NCI-H1930 (cell line): ENCODE data around the gene BET1.
"Not testable (repeated sequence)": the region's sequence is repeated elsewhere in the genome, so short reads cannot be mapped to it uniquely, and the experiment has no call there.

Experiments
- DNase-seq, 2 experiments: peaks; one replicate each; lab custom pipeline; 2025; lab: John Stamatoyannopoulos, UW

Gene BET1

GRCh38 chr7:94004024-94004951, at the start of gene BET1:
BET1 (minus strand) TSS chr7:94004355; CDS start chr7:94004216, 139 bp downstream.
- DNase-seq, result peak; percentile 93 to 97

GRCh38 chr7:94053532-94053931, 49.4 kb upstream of the BET1 start:
- no peak for DNase-seq

DNA sequence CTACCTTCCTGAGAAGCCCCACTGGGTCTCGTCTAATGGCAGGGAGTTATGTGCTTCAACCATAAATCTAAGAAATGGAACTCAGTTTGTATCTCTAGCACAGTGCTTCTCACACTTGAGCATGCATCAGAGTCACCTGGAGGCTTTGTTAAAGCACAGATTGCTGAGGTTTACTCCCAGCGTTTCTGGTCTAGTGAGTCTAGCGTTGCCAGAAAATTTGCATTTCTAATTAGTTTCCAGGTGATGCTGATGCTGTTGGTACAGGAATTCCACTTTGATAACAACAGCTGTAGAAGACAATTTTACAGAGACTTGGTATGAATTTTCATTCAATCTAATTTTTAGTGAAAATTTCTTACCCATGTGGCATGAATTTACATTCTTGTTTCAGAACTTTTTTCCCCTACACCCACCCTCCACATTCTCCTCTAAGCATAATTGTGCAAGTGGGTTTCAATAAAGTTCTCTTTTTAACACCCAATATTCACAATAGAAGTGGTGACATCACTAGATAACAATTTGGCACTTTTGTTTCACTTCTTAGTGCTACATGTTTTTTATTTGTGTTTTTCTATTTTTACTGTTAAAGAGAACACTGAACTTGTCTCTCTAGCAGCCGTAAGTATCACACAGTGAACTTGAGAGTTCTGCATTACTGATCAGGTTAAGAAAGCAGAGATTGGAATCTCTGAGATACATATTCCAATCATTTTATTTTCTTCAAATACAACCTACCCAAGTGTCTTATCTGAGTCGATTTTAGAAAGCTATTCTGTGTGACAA, 48.4 kb upstream of the BET1 start:
- DNase-seq, result no peak

- no peak for DNase-seq
Observed at GRCh38 chr7:94050046-94050445, 45.9 kb upstream of the BET1 start.

DNA sequence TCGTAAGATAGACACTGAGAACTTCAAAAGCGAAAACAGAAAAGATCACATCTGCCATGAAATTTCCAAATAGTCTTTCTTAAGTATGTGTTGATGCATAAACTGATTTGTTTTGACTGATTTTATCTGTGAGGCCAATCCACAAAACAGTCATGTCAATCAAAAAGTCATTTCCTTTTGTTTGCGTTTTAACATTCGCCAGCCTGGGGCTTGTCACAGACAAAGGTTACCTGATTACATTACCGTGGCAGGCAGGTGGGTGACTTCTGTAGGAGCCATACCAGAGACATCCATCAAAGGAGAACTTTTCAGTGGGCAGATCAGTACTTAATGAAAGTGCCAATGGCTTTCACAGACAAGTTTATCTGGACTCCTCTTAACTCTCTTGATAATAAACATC, 45.5 kb upstream of the BET1 start:
- DNase-seq, result no peak

DNA sequence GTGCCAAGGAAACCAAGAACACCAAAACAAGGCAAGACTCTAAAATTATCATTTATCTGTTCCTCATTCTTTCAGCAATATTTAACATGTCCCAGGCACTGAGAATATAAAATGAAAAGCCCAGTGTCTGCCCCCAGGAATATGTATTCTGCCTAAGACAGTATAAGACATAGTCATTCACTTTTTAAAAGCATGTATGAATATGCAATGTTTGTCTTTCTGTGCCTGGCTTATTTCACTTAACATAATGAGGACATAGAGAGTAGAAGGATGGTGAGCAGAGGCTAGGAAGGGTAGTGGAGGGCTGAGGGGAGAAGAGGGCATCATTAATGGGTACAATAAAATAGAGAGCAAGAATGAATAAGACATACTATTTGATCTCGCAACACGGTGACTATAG, 44.6 kb upstream of the BET1 start:
- DNase-seq, result no peak

GRCh38 chr7:94047956-94048355, 43.8 kb upstream of the BET1 start:
- DNase-seq, result no peak

- DNase-seq, result no peak
Observed at GRCh38 chr7:94045581-94045980, 41.4 kb upstream of the BET1 start.

DNA sequence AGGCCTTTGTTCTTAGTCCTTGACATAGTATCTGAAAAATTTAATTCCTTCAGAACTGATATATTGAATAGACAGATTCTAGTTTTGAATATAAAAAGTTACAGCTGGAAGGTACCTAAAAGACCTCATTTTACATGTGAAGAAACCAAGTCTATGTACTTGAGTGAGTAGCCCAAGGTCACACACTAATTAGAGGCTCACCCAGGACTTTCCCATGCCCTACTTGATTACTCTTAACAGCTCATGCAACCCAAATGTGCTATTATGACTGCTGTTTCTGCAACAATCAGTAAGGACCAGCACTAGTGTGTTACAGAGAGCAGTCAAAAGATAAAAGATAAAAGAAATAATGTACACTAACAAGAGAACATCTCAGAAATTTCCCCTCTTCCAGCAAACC, 40.7 kb upstream of the BET1 start:
- no peak for DNase-seq

DNA sequence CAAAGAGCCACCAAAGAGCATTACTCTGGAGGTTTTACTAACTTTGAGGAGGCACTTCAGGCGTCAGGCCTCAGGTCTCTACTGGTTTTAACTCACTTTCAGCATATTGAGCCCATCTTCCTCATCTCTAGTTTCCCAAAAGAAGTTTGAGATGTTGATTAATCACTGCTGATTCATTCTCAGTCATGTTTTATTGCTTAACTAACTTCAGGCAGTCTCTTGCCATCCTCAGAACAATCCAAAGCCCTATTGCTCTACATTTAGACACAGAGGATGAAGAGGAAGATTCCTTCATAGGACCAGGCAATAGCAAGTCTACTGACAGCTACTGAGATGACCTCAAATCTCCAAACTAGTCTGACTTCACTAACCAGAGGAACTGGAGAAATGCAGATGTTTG, 39.1 kb upstream of the BET1 start:
- DNase-seq, result no peak

- no peak for DNase-seq
Observed at GRCh38 chr7:94042381-94042780, 38.2 kb upstream of the BET1 start.

GRCh38 chr7:94041529-94041928, 37.4 kb upstream of the BET1 start:
- no peak for DNase-seq

- DNase-seq, result no peak
Observed at GRCh38 chr7:94040254-94040653, 36.1 kb upstream of the BET1 start.

DNA sequence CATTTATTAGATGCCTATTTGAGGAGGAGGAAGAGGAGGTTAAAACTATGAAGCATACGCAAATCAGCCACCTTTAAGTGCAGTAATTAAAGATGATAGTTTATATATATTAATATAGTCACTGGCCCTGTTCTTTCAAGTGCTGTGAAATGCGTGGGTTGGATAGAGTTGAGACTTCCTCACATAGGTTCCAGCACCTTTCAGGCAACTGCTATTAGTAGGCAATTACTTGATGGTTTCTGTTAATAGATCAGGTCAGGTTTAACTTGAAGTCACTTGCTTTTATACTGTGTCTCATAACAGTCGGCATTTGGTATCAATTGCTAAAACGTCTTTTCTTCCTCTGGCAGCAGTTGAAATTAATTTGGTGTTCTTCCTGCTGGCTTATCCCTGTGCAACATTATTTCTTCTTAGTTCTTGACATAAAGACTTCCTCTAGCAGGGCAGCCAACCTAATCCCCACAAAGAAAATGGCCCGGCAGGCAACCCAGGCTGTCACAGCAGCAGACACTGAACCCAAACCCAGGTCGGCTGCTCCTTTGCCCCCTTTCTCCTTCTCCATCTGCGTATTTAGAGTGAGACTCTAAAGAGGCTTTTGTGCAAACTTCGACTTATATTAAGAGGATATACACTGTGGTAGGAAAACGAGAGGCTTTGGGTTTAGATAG, 35.3 kb upstream of the BET1 start:
- no peak for DNase-seq

DNA sequence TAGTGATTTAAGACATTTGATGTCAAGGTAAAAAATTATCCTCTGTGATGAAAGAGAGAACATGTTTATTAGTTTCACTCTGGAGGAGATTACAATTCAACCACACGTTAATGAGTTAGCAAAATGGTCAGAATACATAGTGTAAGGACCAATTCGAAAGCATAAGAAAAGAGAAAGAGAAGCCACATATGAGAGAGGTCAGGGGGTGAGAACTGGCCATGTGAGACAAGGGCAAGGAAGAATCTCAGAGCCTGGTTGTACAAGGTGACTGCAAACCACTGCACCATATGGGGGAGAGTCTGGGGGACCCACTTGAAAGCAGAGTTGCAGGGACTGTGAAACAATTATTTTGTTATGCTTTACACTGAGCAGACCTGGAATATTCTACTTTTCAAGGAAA, 27.7 kb upstream of the BET1 start:
- DNase-seq, result no peak

- DNase-seq, result no peak
Observed at GRCh38 chr7:94030634-94031033, 26.5 kb upstream of the BET1 start.

DNA sequence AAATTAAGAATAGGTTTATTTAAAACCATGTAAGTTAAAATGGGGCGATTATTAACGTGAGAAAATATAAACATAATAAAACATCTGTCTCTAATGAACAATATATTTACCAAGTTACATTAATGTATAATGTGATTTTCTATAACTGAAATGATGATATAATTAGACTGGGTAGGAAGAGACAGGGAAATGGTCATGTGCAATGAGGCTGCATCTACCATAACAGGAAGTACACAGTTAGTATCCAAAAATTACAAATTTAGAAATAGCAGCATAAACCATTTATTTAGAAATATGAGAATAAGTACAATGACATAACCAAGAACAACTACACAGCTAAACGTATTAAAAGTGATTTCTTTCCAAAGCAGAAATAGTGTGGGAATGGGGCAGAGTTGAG, 25.8 kb upstream of the BET1 start:
- no peak for DNase-seq

DNA sequence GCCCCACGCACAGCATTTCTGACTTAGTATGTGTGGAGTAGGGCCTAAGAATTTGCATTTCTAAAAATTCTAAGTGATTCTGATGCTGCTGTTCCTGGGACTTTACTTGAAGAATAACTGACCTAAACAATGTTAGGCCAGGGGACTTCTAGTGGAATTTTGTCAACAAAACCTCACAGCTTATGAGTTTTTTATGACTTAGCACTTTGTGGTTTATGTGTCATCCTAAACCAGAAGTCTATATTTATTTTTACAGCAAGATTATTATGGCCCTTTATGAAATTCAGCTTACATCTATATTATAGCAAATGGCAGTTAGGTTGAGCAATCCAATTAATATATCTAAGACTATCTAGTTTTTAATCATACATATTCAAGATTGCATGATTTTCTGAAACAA, 24.6 kb upstream of the BET1 start:
- DNase-seq, result no peak

DNA sequence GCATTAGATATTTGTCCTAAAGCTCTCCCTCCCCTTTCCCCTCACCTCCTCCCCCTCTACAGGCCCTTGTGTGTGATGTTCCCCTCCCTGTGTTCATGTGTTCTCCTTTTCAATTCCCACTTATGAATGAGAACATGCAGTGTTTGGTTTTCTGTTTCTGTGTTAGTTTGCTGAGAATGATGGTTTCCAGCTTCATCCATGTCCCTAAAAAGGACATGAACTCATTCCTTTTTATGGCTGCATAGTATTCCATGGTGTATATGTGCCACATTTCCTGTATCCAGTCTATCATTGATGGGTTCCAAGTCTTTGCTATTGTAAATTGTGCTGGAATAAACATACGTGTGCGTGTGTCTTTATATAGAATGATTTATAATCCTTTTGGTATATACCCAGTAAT, 22.5 kb upstream of the BET1 start:
- DNase-seq, result not testable (repeated sequence)

GRCh38 chr7:94022550-94022949, 18.4 kb upstream of the BET1 start:
- no peak for DNase-seq

GRCh38 chr7:94016786-94017185, 12.6 kb upstream of the BET1 start:
- DNase-seq, result no peak

- no peak for DNase-seq
Observed at GRCh38 chr7:94015538-94015937, 11.4 kb upstream of the BET1 start.

- no peak for DNase-seq
Observed at GRCh38 chr7:94012746-94013145, 8.6 kb upstream of the BET1 start.
